Activated naive CD4-positive, alpha-beta T cell treated with anti-CD3 and anti-CD28 coated beads, Interleukin-2, amount 50 U/mL, for 72 hours (primary cell): ENCODE data around the gene SGSM2. TPM values are rescaled to one million over a fixed set of nuclear protein-coding genes. Genes with fewer than 3 reads are reported as not detected.

Source experiments
- ATAC-seq, 2 donors: fragments of 150-1000 bp; cut with Tn5 transposase; 2 replicates each; pipeline ENCODE4 v1.10.0; 2021; ENCODE audit warnings: mild to moderate bottlenecking in 2 of 2, moderate library complexity in 2 of 2
- DNase-seq, 2 donors: peaks; one replicate each; pipeline ENCODE4 v3.0.0; 2021 to 2022; ENCODE audit warnings: low spot score in 2 of 2
- H3K27ac Mint-ChIP-seq, 2 donors: one replicate each; pipeline ENCODE4 v1.8.0; 2022; ENCODE audit warnings: mild to moderate bottlenecking in 2 of 2, mixed read lengths in 2 of 2
- H3K36me3 Mint-ChIP-seq, 2 donors: one replicate each; pipeline ENCODE4 v1.8.0; 2022; ENCODE audit warnings: mixed read lengths in 2 of 2
- H3K9me3 Mint-ChIP-seq, 2 donors: one replicate each; pipeline ENCODE4 v1.8.0; 2022; ENCODE audit warnings: mixed read lengths in 2 of 2
- total RNA-seq, 2 donors: library from RNA; stranded (reverse); gene quantifications; one replicate each; pipeline ENCODE4 v1.2.3, GENCODE V29; 2022

Gene SGSM2
- total RNA-seq, 2 donors from 2014 or later: 27.8 to 50.1 TPM

- ATAC-seq (peak; percentile 19), DNase-seq (peak; percentile 51 to 68)
- no peaks in the 10 kb centered on the region for H3K9me3 Mint-ChIP-seq
- peak overlapping the region; percentile 88 to 94 for H3K27ac Mint-ChIP-seq
- no peaks in the 10 kb centered on the region for H3K36me3 Mint-ChIP-seq
Measured at GRCh38 chr17:2398655-2399571, 61.6 kb downstream of the SGSM2 start.

- Mint-ChIP-seq H3K36me3 (no peaks in the 10 kb centered on the region), H3K9me3 (no peaks in the 10 kb centered on the region), H3K27ac (peak overlapping the region; percentile 94 to 98)
- DNase-seq (peak; percentile 94 to 95), ATAC-seq (peak; percentile 70 to 74)
Measured at GRCh38 chr17:2399572-2400473, 62.5 kb downstream of the SGSM2 start.

- Mint-ChIP-seq H3K9me3 (no peaks in the 10 kb centered on the region), H3K36me3 (no peaks in the 10 kb centered on the region), H3K27ac (peak overlapping the region; percentile 94 to 98)
- ATAC-seq: peak; percentile 6 to 13
- peak; percentile 69 to 75 for DNase-seq
Measured at GRCh38 chr17:2400474-2400866, 63.2 kb downstream of the SGSM2 start.

- Mint-ChIP-seq H3K36me3 (no peaks in the 10 kb centered on the region), H3K27ac (peak within 1 kb of the TSS; percentile 94 to 98), H3K9me3 (no peaks in the 10 kb centered on the region)
- peak; percentile 30 to 36 for ATAC-seq
- peak; percentile 91 to 94 for DNase-seq
Measured at GRCh38 chr17:2400877-2401425, 63.6 kb downstream of the SGSM2 start, which contains the start of gene MNT. TSS of gene MNT (minus strand) at chr17:2401060. CDS start at chr17:2400712, 348 bp downstream.

GRCh38 chr17:2401426-2402221, 64.3 kb downstream of the SGSM2 start:
- Mint-ChIP-seq H3K9me3 (no peaks in the 10 kb centered on the region), H3K36me3 (no peaks in the 10 kb centered on the region), H3K27ac (peak overlapping the region; percentile 94 to 98)
- ATAC-seq (peak; percentile 58), DNase-seq (peak; percentile 97 to 98)

GRCh38 chr17:2402544-2402943, 65.2 kb downstream of the SGSM2 start:
- ATAC-seq (no peak), DNase-seq (no peak)
- no peaks in the 10 kb centered on the region for H3K9me3 Mint-ChIP-seq

GRCh38 chr17:2403044-2403443, 65.7 kb downstream of the SGSM2 start:
- Mint-ChIP-seq H3K36me3 (no peaks in the 10 kb centered on the region), H3K27ac (no peak overlapping the region), H3K9me3 (no peaks in the 10 kb centered on the region)
- DNase-seq (no peak), ATAC-seq (no peak)

More at GRCh38 chr17:2402544-2402943, 65.2 kb downstream of the SGSM2 start:
- no peaks in the 10 kb centered on the region for H3K36me3 Mint-ChIP-seq
- peak overlapping the region; percentile 79 to 94 for H3K27ac Mint-ChIP-seq

- ATAC-seq (no peak), DNase-seq (no peak)
- Mint-ChIP-seq H3K36me3 (no peaks in the 10 kb centered on the region), H3K27ac (peak overlapping the region; percentile 33 to 40), H3K9me3 (no peaks in the 10 kb centered on the region)
Measured at GRCh38 chr17:2405247-2405926, 68.1 kb downstream of the SGSM2 start.

- Mint-ChIP-seq H3K27ac (peak overlapping the region; percentile 30 to 67), H3K9me3 (no peaks in the 10 kb centered on the region), H3K36me3 (no peaks in the 10 kb centered on the region)
- DNase-seq: no peak
- no peak for ATAC-seq
Measured at GRCh38 chr17:2406271-2406902, 69.1 kb downstream of the SGSM2 start.

GRCh38 chr17:2406903-2407790, 69.8 kb downstream of the SGSM2 start:
- DNase-seq (no peak), ATAC-seq (peak; percentile 35 to 54)
- no peaks in the 10 kb centered on the region for H3K36me3 Mint-ChIP-seq
- no peaks in the 10 kb centered on the region for H3K9me3 Mint-ChIP-seq
- peak overlapping the region; percentile 67 to 88 for H3K27ac Mint-ChIP-seq

- Mint-ChIP-seq H3K36me3 (no peaks in the 10 kb centered on the region), H3K9me3 (no peaks in the 10 kb centered on the region), H3K27ac (peak overlapping the region in 1 of 2 donors; percentile 83)
- no peak for DNase-seq
- no peak for ATAC-seq
Measured at GRCh38 chr17:2410951-2411350, 73.7 kb downstream of the SGSM2 start.

- Mint-ChIP-seq H3K27ac (peak overlapping the region; percentile 9 to 32), H3K9me3 (no peaks in the 10 kb centered on the region), H3K36me3 (no peaks in the 10 kb centered on the region)
- no peak for ATAC-seq
- DNase-seq: no peak
Measured at GRCh38 chr17:2412561-2413021, 75.3 kb downstream of the SGSM2 start.

- H3K9me3 Mint-ChIP-seq: no peaks in the 10 kb centered on the region
- H3K36me3 Mint-ChIP-seq: no peaks in the 10 kb centered on the region
- no peak overlapping the region for H3K27ac Mint-ChIP-seq
- ATAC-seq (no peak), DNase-seq (no peak)
Measured at GRCh38 chr17:2414446-2415064, 77.3 kb downstream of the SGSM2 start.

GRCh38 chr17:2415081-2415480, 77.8 kb downstream of the SGSM2 start:
- Mint-ChIP-seq H3K9me3 (no peaks in the 10 kb centered on the region), H3K36me3 (no peaks in the 10 kb centered on the region), H3K27ac (peak overlapping the region in 1 of 2 donors; percentile 2)
- DNase-seq (no peak), ATAC-seq (no peak)
